ENCODE results near the gene TUBA1C. TPM values are rescaled to one million over a fixed set of nuclear protein-coding genes. Genes with fewer than 3 reads are reported as not detected.

The TUBA1C gene
- total and polyA plus RNA-seq, 2 of the 8 experiments (the other 6 are each of a cell fraction or from before 2014, with no cell fraction given), result 504 to 3,101 TPM

DNA sequence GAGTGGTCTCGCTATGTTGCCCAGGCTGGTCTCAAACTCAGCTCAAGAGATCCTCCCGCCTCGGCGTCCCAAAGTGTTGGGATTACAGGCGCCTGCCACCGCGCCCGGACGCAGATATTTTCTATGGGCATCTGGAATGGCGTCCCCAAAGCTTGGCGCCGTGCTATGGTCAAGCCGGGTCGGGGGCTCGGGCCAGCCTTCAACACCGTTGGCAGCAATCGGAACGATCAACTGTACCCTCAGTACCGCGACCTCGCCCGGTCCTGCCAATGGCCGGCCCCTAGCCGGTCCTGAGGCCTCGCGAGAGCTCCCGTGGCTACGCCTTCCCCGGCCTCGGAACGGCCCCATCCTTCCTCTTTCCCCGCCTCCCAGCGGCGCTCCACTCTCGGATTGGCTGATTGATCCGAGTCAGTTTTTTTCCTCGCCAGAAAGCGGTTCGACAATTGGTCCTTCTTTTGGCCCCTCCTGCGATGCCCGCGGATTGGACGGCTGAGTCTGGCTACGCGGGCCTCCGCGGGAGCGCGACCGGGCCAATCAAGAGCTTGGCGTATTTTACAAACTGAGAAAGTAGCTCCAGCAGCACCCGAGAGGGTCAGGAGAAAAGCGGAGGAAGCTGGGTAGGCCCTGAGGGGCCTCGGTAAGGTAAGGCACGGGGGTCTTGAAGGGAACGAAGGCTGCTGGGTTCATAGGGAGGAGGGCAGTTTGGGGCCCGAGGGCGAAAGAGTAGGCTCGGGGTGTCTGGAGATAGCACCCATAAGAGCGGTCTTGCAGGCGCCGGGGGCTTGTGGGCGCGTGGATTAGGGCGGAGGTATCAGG, 58.0 kb downstream of the TUBA1C start, which contains the start of gene TROAP (continued):
- TF ChIP-seq, protein P1, sequence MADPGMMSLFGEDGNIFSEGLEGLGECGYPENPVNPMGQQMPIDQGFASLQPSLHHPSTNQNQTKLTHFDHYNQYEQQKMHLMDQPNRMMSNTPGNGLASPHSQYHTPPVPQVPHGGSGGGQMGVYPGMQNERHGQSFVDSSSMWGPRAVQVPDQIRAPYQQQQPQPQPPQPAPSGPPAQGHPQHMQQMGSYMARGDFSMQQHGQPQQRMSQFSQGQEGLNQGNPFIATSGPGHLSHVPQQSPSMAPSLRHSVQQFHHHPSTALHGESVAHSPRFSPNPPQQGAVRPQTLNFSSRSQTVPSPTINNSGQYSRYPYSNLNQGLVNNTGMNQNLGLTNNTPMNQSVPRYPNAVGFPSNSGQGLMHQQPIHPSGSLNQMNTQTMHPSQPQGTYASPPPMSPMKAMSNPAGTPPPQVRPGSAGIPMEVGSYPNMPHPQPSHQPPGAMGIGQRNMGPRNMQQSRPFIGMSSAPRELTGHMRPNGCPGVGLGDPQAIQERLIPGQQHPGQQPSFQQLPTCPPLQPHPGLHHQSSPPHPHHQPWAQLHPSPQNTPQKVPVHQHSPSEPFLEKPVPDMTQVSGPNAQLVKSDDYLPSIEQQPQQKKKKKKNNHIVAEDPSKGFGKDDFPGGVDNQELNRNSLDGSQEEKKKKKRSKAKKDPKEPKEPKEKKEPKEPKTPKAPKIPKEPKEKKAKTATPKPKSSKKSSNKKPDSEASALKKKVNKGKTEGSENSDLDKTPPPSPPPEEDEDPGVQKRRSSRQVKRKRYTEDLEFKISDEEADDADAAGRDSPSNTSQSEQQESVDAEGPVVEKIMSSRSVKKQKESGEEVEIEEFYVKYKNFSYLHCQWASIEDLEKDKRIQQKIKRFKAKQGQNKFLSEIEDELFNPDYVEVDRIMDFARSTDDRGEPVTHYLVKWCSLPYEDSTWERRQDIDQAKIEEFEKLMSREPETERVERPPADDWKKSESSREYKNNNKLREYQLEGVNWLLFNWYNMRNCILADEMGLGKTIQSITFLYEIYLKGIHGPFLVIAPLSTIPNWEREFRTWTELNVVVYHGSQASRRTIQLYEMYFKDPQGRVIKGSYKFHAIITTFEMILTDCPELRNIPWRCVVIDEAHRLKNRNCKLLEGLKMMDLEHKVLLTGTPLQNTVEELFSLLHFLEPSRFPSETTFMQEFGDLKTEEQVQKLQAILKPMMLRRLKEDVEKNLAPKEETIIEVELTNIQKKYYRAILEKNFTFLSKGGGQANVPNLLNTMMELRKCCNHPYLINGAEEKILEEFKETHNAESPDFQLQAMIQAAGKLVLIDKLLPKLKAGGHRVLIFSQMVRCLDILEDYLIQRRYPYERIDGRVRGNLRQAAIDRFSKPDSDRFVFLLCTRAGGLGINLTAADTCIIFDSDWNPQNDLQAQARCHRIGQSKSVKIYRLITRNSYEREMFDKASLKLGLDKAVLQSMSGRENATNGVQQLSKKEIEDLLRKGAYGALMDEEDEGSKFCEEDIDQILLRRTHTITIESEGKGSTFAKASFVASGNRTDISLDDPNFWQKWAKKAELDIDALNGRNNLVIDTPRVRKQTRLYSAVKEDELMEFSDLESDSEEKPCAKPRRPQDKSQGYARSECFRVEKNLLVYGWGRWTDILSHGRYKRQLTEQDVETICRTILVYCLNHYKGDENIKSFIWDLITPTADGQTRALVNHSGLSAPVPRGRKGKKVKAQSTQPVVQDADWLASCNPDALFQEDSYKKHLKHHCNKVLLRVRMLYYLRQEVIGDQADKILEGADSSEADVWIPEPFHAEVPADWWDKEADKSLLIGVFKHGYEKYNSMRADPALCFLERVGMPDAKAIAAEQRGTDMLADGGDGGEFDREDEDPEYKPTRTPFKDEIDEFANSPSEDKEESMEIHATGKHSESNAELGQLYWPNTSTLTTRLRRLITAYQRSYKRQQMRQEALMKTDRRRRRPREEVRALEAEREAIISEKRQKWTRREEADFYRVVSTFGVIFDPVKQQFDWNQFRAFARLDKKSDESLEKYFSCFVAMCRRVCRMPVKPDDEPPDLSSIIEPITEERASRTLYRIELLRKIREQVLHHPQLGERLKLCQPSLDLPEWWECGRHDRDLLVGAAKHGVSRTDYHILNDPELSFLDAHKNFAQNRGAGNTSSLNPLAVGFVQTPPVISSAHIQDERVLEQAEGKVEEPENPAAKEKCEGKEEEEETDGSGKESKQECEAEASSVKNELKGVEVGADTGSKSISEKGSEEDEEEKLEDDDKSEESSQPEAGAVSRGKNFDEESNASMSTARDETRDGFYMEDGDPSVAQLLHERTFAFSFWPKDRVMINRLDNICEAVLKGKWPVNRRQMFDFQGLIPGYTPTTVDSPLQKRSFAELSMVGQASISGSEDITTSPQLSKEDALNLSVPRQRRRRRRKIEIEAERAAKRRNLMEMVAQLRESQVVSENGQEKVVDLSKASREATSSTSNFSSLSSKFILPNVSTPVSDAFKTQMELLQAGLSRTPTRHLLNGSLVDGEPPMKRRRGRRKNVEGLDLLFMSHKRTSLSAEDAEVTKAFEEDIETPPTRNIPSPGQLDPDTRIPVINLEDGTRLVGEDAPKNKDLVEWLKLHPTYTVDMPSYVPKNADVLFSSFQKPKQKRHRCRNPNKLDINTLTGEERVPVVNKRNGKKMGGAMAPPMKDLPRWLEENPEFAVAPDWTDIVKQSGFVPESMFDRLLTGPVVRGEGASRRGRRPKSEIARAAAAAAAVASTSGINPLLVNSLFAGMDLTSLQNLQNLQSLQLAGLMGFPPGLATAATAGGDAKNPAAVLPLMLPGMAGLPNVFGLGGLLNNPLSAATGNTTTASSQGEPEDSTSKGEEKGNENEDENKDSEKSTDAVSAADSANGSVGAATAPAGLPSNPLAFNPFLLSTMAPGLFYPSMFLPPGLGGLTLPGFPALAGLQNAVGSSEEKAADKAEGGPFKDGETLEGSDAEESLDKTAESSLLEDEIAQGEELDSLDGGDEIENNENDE (IDR thresholded peaks at IDR 0.05; ENCODE audit: insufficient replicate concordance, low read length), result no peak
- peak; percentile 35; the same call in 1 of the 2 replicates for TF ChIP-seq SP2 (IDR thresholded peaks at IDR 0.05; ENCODE audit: low read length)
- no peak for TF ChIP-seq TCF12 (IDR thresholded peaks at IDR 0.05; ENCODE audit: low read depth, low read length)
- TF ChIP-seq CHD2 (IDR thresholded peaks at IDR 0.05; ENCODE audit: low read length), result peak; percentile 88
- no peak for TF ChIP-seq MAFK (IDR thresholded peaks at IDR 0.05; ENCODE audit: low read depth, low read length)
- no peak for TF ChIP-seq RXRA (IDR thresholded peaks at IDR 0.05; ENCODE audit: insufficient read depth, low read depth, low read length)
- TF ChIP-seq CHD1 (IDR thresholded peaks at IDR 0.05; ENCODE audit: low read depth, low read length), result no peak
- TF ChIP-seq HDAC6 (IDR thresholded peaks at IDR 0.05; ENCODE audit: low read depth, low read length), result no peak
- TF ChIP-seq CREB1 (IDR thresholded peaks at IDR 0.05), result peak; percentile 69
- TF ChIP-seq HDAC2 (IDR thresholded peaks at IDR 0.05; ENCODE audit: borderline replicate concordance in 1 of 2, low read depth in 2 of 2, low read length in 2 of 2), result peak in 1 of 2 experiments; percentile 56; a peak in 1 of 4 replicates

Measured in H1 (cell line).